Loucy (cell line): ENCODE results near the gene PBX2.

Experiments
- CTCF ChIP-seq: fragments of 200-600 bp; sonication (generic); conservative IDR thresholded peaks from 2 replicates; pipeline ENCODE4 v1.5.1; 2014; ENCODE audit warnings: mild to moderate bottlenecking, antibody characterized with exemption, low read length
- EZH2phosphoT487 ChIP-seq: fragments of 200-600 bp; IDR thresholded peaks from 2 replicates; pipeline ENCODE4 v1.6.1; 2018; ENCODE audit warnings: antibody characterized with exemption, mild to moderate bottlenecking, moderate library complexity, borderline replicate concordance

DNA sequence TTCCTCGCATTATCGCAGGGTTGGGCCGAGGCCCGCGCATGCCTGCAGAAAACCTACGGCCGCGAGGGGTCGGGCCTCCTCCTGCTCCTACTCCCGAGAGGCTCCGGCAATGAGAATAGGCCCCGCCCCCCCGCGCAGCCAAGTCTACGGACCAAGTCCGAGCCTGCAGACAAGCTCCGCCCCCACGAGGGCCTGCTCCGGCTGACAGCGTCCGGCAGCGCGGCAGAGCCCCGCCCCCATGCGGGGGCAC, 5.6 kb upstream of the PBX2 start:
- TF ChIP-seq CTCF (no peak), EZH2phosphoT487 (no peak)
